HepG2 (cell line): Measurements from ENCODE around the gene VPS25. TPM values are rescaled to one million over a fixed set of nuclear protein-coding genes. Genes with fewer than 3 reads are reported as not detected.

Experiments
- ATAD3A ChIP-seq: sonication (generic); formaldehyde crosslinking; IDR thresholded peaks from 2 replicates; pipeline ENCODE4 v1.4.0; 2020; ENCODE audit warnings: missing genetic modification reagents
- ATF7 ChIP-seq, 2 experiments: fragments of 450-650 bp in 1 of 2; sonication (generic) in 1 of 2; formaldehyde crosslinking in 1 of 2; IDR thresholded peaks; 2 replicates each; pipeline versions ENCODE4 v1.4.0 to v1.6.1; 2016 to 2020; ENCODE audit warnings: antibody characterized with exemption in 1 of 2, mild to moderate bottlenecking in 1 of 2, missing genetic modification reagents in 1 of 2
- GTF2F1 ChIP-seq: fragments of 150-350 bp; IDR thresholded peaks from 2 replicates; pipeline ENCODE4 v1.6.1; 2014; ENCODE audit warnings: low read length
- HMG20A ChIP-seq: IDR thresholded peaks from 2 replicates; pipeline ENCODE4 v1.6.1; 2016; ENCODE audit warnings: borderline replicate concordance
- NCOA2 ChIP-seq: sonication (generic); formaldehyde crosslinking; IDR thresholded peaks from 2 replicates; pipeline ENCODE4 v1.8.0; 2022; ENCODE audit warnings: inconsistent platforms
- NCOR1 ChIP-seq: fragments of 200-600 bp; sonication (generic); IDR thresholded peaks from 2 replicates; pipeline ENCODE4 v1.7.0; 2017; ENCODE audit warnings: antibody characterized with exemption, low read length, borderline replicate concordance
- PRDM4 ChIP-seq: sonication (generic); formaldehyde crosslinking; IDR thresholded peaks from 2 replicates; pipeline ENCODE4 v1.9.0; 2021; ENCODE audit warnings: missing genetic modification reagents, borderline replicate concordance
- RARG ChIP-seq: sonication (generic); formaldehyde crosslinking; IDR thresholded peaks from 2 replicates; pipeline ENCODE4 v1.4.0; 2020; ENCODE audit warnings: low read depth, mild to moderate bottlenecking, missing genetic modification reagents
- RELA ChIP-seq: sonication (generic); formaldehyde crosslinking; IDR thresholded peaks from 2 replicates; pipeline ENCODE4 v1.4.0; 2020; ENCODE audit warnings: missing genetic modification reagents
- SIN3A ChIP-seq: IDR thresholded peaks from 2 replicates; pipeline ENCODE4 v1.6.1; 2011; ENCODE audit warnings: low read depth, mild to moderate bottlenecking, control low read depth, low read length, borderline replicate concordance
- SIX4 ChIP-seq: sonication (generic); formaldehyde crosslinking; IDR thresholded peaks from 2 replicates; pipeline ENCODE4 v1.4.0; 2020; ENCODE audit warnings: missing genetic modification reagents
- SMARCC2 ChIP-seq: fragments of 450-650 bp; IDR thresholded peaks from 2 replicates; pipeline ENCODE4 v1.6.1; 2017; ENCODE audit warnings: antibody characterized with exemption, mild to moderate bottlenecking
- SP140L ChIP-seq: sonication (generic); formaldehyde crosslinking; IDR thresholded peaks from 2 replicates; pipeline ENCODE4 v1.4.0; 2020; ENCODE audit warnings: missing genetic modification reagents, borderline replicate concordance
- TCF7 ChIP-seq: sonication (generic); IDR thresholded peaks from 2 replicates; pipeline ENCODE4 v1.6.1; 2016; ENCODE audit warnings: antibody characterized with exemption, low read depth
- XRCC5 ChIP-seq: fragments of 200-400 bp; formaldehyde crosslinking; optimal IDR thresholded peaks from 2 replicates; pipeline ENCODE3; 2017; ENCODE audit warnings: mild to moderate bottlenecking, low read length
- ZBTB34 ChIP-seq: sonication (generic); formaldehyde crosslinking; IDR thresholded peaks from 2 replicates; pipeline ENCODE4 v1.8.0; 2022; ENCODE audit warnings: mild to moderate bottlenecking, missing genetic modification reagents
- ZBTB7A ChIP-seq: sonication (generic); formaldehyde crosslinking; IDR thresholded peaks from 2 replicates; pipeline ENCODE4 v1.8.0; 2022; ENCODE audit warnings: mild to moderate bottlenecking, missing genetic modification reagents
- ZFY ChIP-seq: sonication (generic); formaldehyde crosslinking; IDR thresholded peaks from 2 replicates; pipeline ENCODE4 v1.4.0; 2020; ENCODE audit warnings: missing genetic modification reagents
- ZFYVE20 ChIP-seq: sonication (generic); formaldehyde crosslinking; IDR thresholded peaks from 2 replicates; pipeline ENCODE4 v1.8.0; 2023; ENCODE audit warnings: low read depth, mild to moderate bottlenecking, moderate library complexity, missing genetic modification reagents, borderline replicate concordance
- ZNF207 ChIP-seq: fragments of 450-650 bp; IDR thresholded peaks from 2 replicates; pipeline ENCODE4 v1.6.1; 2016; ENCODE audit warnings: antibody characterized with exemption, borderline replicate concordance
- ZNF30 ChIP-seq: sonication (generic); formaldehyde crosslinking; IDR thresholded peaks from 2 replicates; pipeline ENCODE4 v1.5.0; 2020; ENCODE audit warnings: mild to moderate bottlenecking, missing genetic modification reagents
- ZNF44 ChIP-seq: sonication (generic); formaldehyde crosslinking; IDR thresholded peaks from 2 replicates; pipeline ENCODE4 v1.5.1; 2020; ENCODE audit warnings: mild to moderate bottlenecking, missing genetic modification reagents
- ZNF468 ChIP-seq: sonication (generic); formaldehyde crosslinking; IDR thresholded peaks from 2 replicates; pipeline ENCODE4 v1.8.0; 2022; ENCODE audit warnings: mild to moderate bottlenecking, moderate library complexity, missing genetic modification reagents
- ZNF710 ChIP-seq: sonication (generic); formaldehyde crosslinking; IDR thresholded peaks from 2 replicates; pipeline ENCODE4 v1.5.0; 2020; ENCODE audit warnings: mild to moderate bottlenecking, missing genetic modification reagents, borderline replicate concordance
- ZNF740 ChIP-seq: sonication (generic); formaldehyde crosslinking; IDR thresholded peaks from 2 replicates; pipeline ENCODE4 v1.4.0; 2020; ENCODE audit warnings: missing genetic modification reagents
- polyA plus RNA-seq, 8 experiments: library from polyadenylated mRNA; depleted of rRNA in 3 of 8; stranded (reverse) in 7 of 8; unstranded in 1 of 8; fragments of >200 nt; fragmentation: Illumina TruSeq in 4 of 8; extraction: Trizol in 4 of 8; gene quantifications; 2 replicates each; pipeline versions ENCODE4 v1.2.1 to v1.2.3, GENCODE V29; 2011 to 2016; ENCODE audit warnings: low read depth in 4 of 8, missing spikeins in 1 of 8, mixed read lengths in 1 of 8; ENCODE audit not compliant: insufficient read depth in 1 of 8
- total RNA-seq, 5 experiments: library from RNA; depleted of rRNA; stranded (reverse); fragments of >200 nt; fragmentation: Illumina TruSeq; extraction: Trizol; gene quantifications; 2 replicates each; pipeline ENCODE4 v1.2.3, GENCODE V29; 2016; ENCODE audit warnings: low read depth in 1 of 5

The VPS25 gene
- total and polyA plus RNA-seq, 2 of the 13 experiments (the other 11 are each of a cell fraction or from before 2014, with no cell fraction given): 161 to 249 TPM

- TF ChIP-seq SMARCC2: 0 out of 2 replicates have a peak, but pooled peaks have one; percentile 54
- TF ChIP-seq ZNF710 (CRISPR knock-in tag): 0 out of 2 replicates have a peak, but pooled peaks have one; percentile 16
- TF ChIP-seq RARG (CRISPR knock-in tag): no peak
- no peak for TF ChIP-seq ZNF44
- TF ChIP-seq GTF2F1: no peak
- no peak for TF ChIP-seq SIX4 (CRISPR knock-in tag)
- no peak for TF ChIP-seq ATAD3A (CRISPR knock-in tag)
- TF ChIP-seq PRDM4 (CRISPR knock-in tag): no peak
- no peak for TF ChIP-seq NCOA2
- TF ChIP-seq SP140L (CRISPR knock-in tag): no peak
- TF ChIP-seq ATF7 (IDR thresholded peaks at IDR 0.05): no peak
- peak; percentile 26; the same call in 1 of the 2 replicates for TF ChIP-seq ATF7 (CRISPR knock-in tag; IDR thresholded peaks at IDR 0.05)
- TF ChIP-seq NCOR1: no peak
- TF ChIP-seq SIN3A: no peak
- no peak for TF ChIP-seq ZBTB7A (CRISPR knock-in tag)
- no peak for TF ChIP-seq ZFY (CRISPR knock-in tag)
- no peak for TF ChIP-seq XRCC5
- no peak for TF ChIP-seq ZNF468 (CRISPR knock-in tag)
- TF ChIP-seq ZNF740 (CRISPR knock-in tag): no peak
- 0 out of 2 replicates have a peak, but pooled peaks have one; percentile 53 for TF ChIP-seq ZBTB34 (CRISPR knock-in tag)
- no peak for TF ChIP-seq RELA
- 0 out of 2 replicates have a peak, but pooled peaks have one; percentile 22 for TF ChIP-seq ZNF30
- no peak for TF ChIP-seq TCF7
- TF ChIP-seq ZFYVE20 (CRISPR knock-in tag): no peak; the same call in 1 of the 2 replicates
- TF ChIP-seq HMG20A (CRISPR knock-in tag): no peak
- no peak for TF ChIP-seq ZNF207
Observed at GRCh38 chr17:42780851-42781638, 7.8 kb downstream of the VPS25 start (continued).
